Mesothelial cell of epicardium (in vitro differentiated cells): ENCODE measurements around the gene ANKMY2. TPM values are rescaled to one million over a fixed set of nuclear protein-coding genes. Genes with fewer than 3 reads are reported as not detected.
"Not testable (repeated sequence)": the region's sequence is repeated elsewhere in the genome, so short reads cannot be mapped to it uniquely, and the experiment has no call there.

Experiments used
- DNase-seq, 2 experiments: peaks; one replicate each; pipeline ENCODE4 v3.0.0; 2021; ENCODE audit warnings: low spot score in 2 of 2; ENCODE audit not compliant: unreplicated experiment in 2 of 2
- H3K27ac Mint-ChIP-seq: 2 replicates; pipeline ENCODE4 v1.8.0; 2021; ENCODE audit warnings: mixed read lengths
- H3K27me3 Mint-ChIP-seq: 2 replicates; pipeline ENCODE4 v1.8.0; 2021; ENCODE audit warnings: low read depth, mixed read lengths
- H3K36me3 Mint-ChIP-seq: 2 replicates; pipeline ENCODE4 v1.8.0; 2021; ENCODE audit warnings: mixed read lengths
- H3K4me1 Mint-ChIP-seq: 2 replicates; pipeline ENCODE4 v1.8.0; 2021; ENCODE audit warnings: mixed read lengths
- H3K4me3 Mint-ChIP-seq: 2 replicates; pipeline ENCODE4 v1.8.0; 2021; ENCODE audit warnings: mild to moderate bottlenecking, moderate library complexity, mixed read lengths
- H3K9me3 Mint-ChIP-seq: 2 replicates; pipeline ENCODE4 v1.8.0; 2021; ENCODE audit warnings: mixed read lengths
- total RNA-seq: library from RNA; stranded (reverse); gene quantifications from 3 replicates; pipeline ENCODE4 v1.2.1, GENCODE V29; 2021
- TF ChIP-seq, protein P1 (sequence below): fragments of 200-600 bp; sonication (generic); IDR thresholded peaks from one replicate; pipeline ENCODE4 v1.5.0; 2021; ENCODE audit warnings: antibody characterized with exemption; ENCODE audit not compliant: unreplicated experiment

ANKMY2 gene
- total RNA-seq, 1 donor from 2014 or later: 25.0 TPM

DNA sequence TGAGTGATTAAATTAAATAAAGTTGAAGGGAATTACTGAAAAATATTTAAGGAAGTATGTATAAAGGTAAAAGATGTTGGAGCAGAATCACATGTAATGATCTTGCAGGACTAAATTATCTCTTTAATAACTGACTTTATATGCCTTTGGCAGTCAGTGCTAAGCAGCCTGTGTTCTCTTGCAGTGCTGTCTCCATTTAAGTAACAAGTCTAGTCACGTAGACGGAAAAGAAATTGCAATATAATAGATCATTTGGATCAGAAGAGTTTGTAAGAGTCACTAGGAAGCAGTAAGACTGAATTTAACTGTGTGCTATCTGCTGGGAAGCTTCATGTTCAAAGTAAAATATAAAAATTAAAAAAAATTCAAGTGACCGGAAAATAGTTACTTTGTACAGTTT lies 21.8 kb upstream of the ANKMY2 start:
- H3K4me1 Mint-ChIP-seq: peaks cover 22% of the 10 kb centered on the region
- TF ChIP-seq, protein P1, sequence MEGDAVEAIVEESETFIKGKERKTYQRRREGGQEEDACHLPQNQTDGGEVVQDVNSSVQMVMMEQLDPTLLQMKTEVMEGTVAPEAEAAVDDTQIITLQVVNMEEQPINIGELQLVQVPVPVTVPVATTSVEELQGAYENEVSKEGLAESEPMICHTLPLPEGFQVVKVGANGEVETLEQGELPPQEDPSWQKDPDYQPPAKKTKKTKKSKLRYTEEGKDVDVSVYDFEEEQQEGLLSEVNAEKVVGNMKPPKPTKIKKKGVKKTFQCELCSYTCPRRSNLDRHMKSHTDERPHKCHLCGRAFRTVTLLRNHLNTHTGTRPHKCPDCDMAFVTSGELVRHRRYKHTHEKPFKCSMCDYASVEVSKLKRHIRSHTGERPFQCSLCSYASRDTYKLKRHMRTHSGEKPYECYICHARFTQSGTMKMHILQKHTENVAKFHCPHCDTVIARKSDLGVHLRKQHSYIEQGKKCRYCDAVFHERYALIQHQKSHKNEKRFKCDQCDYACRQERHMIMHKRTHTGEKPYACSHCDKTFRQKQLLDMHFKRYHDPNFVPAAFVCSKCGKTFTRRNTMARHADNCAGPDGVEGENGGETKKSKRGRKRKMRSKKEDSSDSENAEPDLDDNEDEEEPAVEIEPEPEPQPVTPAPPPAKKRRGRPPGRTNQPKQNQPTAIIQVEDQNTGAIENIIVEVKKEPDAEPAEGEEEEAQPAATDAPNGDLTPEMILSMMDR: no peak
- H3K9me3 Mint-ChIP-seq: peaks cover 13% of the 10 kb centered on the region
- H3K27ac Mint-ChIP-seq: peak overlapping the region; percentile 78
- no peak for DNase-seq
- no peak overlapping the region for H3K4me3 Mint-ChIP-seq
- H3K27me3 Mint-ChIP-seq: no peaks in the 10 kb centered on the region
- peaks cover 36% of the 10 kb centered on the region for H3K36me3 Mint-ChIP-seq

DNA sequence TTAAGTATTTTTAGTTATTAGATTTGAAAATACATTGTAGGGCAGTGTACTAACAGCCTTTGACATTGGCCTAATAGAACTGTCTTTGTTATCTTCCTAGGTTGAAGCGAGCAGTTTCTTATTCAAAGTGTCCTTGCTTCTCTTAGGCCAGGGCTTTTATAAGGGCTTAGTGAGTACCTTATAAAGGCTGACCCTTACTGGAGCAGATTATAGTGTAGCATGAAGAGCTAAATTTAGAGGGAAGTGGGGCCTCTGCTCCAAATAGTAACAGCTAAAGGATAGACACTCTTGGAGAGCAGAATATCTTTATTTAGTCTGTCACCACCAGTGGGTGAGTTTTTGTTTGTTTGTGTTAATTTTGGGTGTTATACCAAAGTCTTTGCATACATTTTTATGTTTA lies 16.4 kb upstream of the ANKMY2 start:
- TF ChIP-seq, protein P1: no peak

DNA sequence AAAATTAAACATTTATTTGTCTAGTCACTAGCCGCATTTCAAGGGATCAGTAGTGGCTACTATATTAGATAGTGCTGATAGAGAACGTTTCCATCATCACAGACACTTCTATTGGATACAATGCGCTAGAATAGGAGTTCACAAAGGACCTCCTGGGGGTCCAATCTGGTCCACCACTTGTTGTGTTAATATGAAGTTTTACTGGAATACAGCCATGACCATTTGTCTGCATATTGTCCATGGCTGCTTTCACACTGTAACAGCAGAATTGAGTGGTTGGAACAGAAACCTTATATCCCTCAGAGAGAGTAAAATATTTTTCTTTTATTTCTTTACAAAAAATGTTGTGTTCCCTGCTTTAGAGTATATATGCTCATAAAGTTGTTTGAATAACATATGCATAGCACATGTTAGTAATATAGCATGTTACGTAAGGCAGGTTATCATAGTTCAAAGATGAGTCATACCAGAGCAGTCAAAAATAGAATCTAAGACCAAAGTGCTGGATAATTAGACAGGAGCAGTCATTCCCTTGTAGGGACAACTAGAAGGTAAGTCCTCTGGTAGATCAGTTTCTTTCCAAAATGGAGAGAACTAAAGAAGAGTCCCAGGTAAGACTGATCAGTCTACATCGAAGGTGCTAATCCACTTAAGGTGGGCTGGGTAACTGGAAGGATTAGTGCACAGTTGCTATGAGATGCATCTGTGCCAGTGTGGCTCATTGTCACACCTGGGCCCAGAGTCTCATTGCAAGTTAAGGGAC lies 15.3 kb upstream of the ANKMY2 start:
- H3K4me3 Mint-ChIP-seq: no peak overlapping the region
- TF ChIP-seq, protein P1: no peak
- peaks cover 8% of the 10 kb centered on the region for H3K9me3 Mint-ChIP-seq
- H3K27ac Mint-ChIP-seq: peak overlapping the region; percentile 84
- DNase-seq: no peak
- H3K36me3 Mint-ChIP-seq: peaks cover 11% of the 10 kb centered on the region
- peaks cover 28% of the 10 kb centered on the region for H3K4me1 Mint-ChIP-seq
- H3K27me3 Mint-ChIP-seq: no peaks in the 10 kb centered on the region

More for the DNA sequence above, 16.4 kb upstream of the ANKMY2 start:
- DNase-seq: no peak
- Mint-ChIP-seq H3K4me1 (peaks cover 28% of the 10 kb centered on the region), H3K27me3 (no peaks in the 10 kb centered on the region), H3K27ac (peak overlapping the region; percentile 53), H3K9me3 (peaks cover 8% of the 10 kb centered on the region), H3K4me3 (no peak overlapping the region), H3K36me3 (peaks cover 11% of the 10 kb centered on the region)

DNA sequence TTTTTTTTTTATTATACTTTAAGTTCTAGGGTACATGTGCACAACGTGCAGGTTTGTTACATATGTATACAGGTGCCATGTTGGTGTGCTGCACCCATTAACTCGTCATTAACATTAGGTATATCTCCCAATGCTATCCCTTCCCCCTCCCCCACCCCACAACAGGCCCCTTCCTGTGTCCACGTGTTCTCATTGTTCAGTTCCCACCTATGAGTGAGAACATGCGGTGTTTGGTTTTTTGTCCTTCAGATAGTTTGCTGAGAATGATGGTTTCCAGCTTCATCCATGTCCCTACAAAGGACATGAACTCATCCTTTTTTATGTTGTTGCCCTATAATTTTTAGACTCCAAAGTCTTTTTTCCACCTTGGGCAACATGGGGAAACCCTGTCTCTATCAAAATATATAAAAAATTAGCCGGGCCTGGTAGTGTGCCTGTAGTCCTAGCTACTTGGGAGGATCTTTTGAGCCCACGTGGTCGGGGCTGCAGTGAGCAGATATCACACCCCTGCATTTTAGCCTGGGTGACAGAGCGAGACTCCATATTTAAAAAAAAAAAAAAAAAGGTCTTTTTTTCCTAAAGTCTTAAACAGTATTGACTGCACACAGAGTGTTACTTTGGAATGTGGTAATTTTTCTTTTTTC lies 14.4 kb upstream of the ANKMY2 start:
- not testable (repeated sequence) for H3K9me3 Mint-ChIP-seq, H3K36me3 Mint-ChIP-seq, H3K4me3 Mint-ChIP-seq, H3K27me3 Mint-ChIP-seq, H3K27ac Mint-ChIP-seq, DNase-seq
- peaks cover 29% of the 10 kb centered on the region for H3K4me1 Mint-ChIP-seq

DNA sequence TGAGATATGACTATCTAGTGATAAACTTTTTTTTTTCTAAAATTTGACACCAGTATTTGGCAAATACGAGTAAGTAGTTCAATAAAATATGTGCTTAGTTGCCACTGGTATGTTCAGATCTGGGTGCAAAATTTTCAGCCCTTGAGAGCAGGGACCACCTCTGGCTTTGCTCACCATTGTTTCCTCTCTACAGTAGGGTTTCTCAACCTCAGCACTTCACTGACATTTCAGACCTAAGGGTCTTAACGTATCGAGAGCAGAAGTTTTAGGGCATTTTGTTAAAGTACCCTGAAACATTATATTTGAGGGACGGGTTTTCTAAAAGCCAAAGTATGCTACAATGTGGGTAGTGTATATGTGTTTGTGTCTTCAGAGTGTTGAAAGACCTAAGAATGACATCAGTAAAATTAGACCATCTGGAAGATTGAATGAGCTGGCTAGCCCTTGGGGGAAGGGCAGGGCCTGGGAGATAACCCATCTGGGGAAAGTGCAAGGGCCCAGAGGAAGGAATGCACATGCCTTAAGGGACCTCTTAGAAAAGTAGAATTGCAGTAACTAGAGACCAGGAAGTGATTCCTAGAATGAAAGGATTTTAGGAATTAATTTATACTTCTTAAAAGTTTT lies 12.2 kb upstream of the ANKMY2 start:
- Mint-ChIP-seq H3K36me3 (no peaks in the 10 kb centered on the region), H3K4me1 (peaks cover 37% of the 10 kb centered on the region), H3K27ac (peak overlapping the region; percentile 60), H3K27me3 (no peaks in the 10 kb centered on the region), H3K9me3 (no peaks in the 10 kb centered on the region), H3K4me3 (no peak overlapping the region)
- TF ChIP-seq, protein P1: no peak
- DNase-seq: no peak

DNA sequence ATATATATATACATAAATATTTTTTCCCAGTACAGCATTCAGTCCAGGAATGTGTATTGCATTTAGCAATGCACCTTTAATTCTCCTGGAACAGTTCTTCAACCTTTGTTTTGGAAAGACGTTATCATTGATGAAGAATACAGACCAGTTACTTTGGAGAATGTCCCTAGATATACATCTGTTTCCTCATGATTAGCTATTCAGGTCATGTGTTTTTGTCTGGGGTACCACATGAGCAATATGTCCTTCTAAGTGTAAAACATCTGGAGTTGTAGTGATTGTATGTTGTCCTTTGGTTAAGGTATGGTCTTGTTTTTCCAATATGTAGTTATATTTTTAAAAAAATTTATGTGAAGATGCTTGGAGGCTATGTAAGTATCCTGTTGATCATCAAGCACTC lies 10.6 kb upstream of the ANKMY2 start:
- H3K9me3 Mint-ChIP-seq: no peaks in the 10 kb centered on the region
- H3K4me1 Mint-ChIP-seq: peaks cover 39% of the 10 kb centered on the region
- TF ChIP-seq, protein P1: no peak
- no peak for DNase-seq
- H3K27me3 Mint-ChIP-seq: no peaks in the 10 kb centered on the region
- H3K4me3 Mint-ChIP-seq: no peak overlapping the region
- no peak overlapping the region for H3K27ac Mint-ChIP-seq
- H3K36me3 Mint-ChIP-seq: no peaks in the 10 kb centered on the region
